Measurements from ENCODE around the gene LSM2.
"Not testable (repeated sequence)": the region's sequence is repeated elsewhere in the genome, so short reads cannot be mapped to it uniquely, and the experiment has no call there.

Gene LSM2

GRCh38 chr6:31796993-31797385 lies 9.8 kb downstream of the LSM2 start:
- no peaks in the 10 kb centered on the region for H3K9me3 ChIP-seq (ENCODE audit: insufficient read depth, low read length)
- no peak overlapping the region for H3K9ac ChIP-seq (ENCODE audit: low read length)
- no peaks in the 10 kb centered on the region for H3K27me3 ChIP-seq (ENCODE audit: low read depth, low read length)
- TF ChIP-seq CTCF (IDR thresholded peaks at IDR 0.05; ENCODE audit: low read depth, low read length) (no peak), EZH2phosphoT487 (IDR thresholded peaks at IDR 0.05; ENCODE audit: low read depth) (no peak)
- no peaks in the 10 kb centered on the region for H4K20me1 ChIP-seq (ENCODE audit: insufficient read depth, low read length)
- H3K4me1 ChIP-seq (ENCODE audit: low read length): peaks cover 6% of the 10 kb centered on the region; the same call in 1 of the 2 replicates
- no peaks in the 10 kb centered on the region for H3K36me3 ChIP-seq (replicated peaks; ENCODE audit: low read depth, low read length)
- H3K4me2 ChIP-seq (ENCODE audit: low read length): no peak overlapping the region
- no peak overlapping the region for H3K27ac ChIP-seq (ENCODE audit: low read length)
- H3K4me3 ChIP-seq (ENCODE audit: low read length): no peak overlapping the region
- no peak overlapping the region for H2AFZ ChIP-seq (ENCODE audit: low read depth, low read length)
- H3K79me2 ChIP-seq (ENCODE audit: low read length): peaks cover 31% of the 10 kb centered on the region

DNA sequence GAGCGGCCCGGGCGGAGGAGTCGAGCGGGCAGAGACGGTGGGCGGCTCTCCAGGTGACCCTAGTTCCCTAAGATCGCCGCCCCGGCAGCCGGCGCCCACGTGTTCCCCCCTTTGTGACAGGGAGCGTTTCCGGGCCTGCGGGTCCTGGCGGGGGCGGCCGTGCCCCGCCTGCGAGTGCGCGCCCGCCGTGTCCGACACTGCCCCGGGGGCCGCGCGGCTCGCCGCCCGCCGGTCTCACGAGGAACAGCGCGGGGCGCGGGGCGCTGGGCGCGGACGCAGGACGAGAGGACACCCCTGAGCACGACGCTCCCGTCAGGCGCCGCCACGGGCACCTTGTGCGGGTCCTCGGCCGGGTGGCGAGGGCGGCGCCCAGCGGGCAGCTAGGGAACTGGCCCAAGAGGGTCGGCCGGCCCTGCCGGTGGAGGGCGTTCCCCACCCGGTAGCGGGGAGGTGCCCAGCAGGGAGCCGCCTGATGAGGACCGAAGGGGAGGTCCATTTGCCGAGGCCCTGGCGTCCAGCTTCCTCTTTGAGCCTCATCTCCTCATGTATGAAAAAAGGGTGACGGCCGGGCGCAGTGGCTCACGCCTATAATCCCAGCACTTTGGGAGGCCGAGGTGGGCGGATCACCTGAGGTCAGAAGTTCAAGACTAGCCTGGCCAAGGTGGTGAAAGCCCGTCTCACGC lies 11.0 kb downstream of the LSM2 start, which contains the start of gene VARS1:
Gene VARS1, minus strand, starts transcription at position 137 of the 683 bp plus-strand sequence. CDS start 535 bp downstream, outside the sequence.
- no peaks in the 10 kb centered on the region for H3K27me3 ChIP-seq (ENCODE audit: low read depth, low read length)
- peaks cover 6% of the 10 kb centered on the region; the same call in 1 of the 2 replicates for H3K4me1 ChIP-seq (ENCODE audit: low read length)
- H3K4me2 ChIP-seq (ENCODE audit: low read length): peak within 1 kb of the TSS; percentile 87
- no peaks in the 10 kb centered on the region for H4K20me1 ChIP-seq (ENCODE audit: insufficient read depth, low read length)
- peaks cover 34% of the 10 kb centered on the region for H3K79me2 ChIP-seq (ENCODE audit: low read length)
- TF ChIP-seq CTCF (IDR thresholded peaks at IDR 0.05; ENCODE audit: low read depth, low read length): peak; percentile 57
- no peak for TF ChIP-seq EZH2phosphoT487 (IDR thresholded peaks at IDR 0.05; ENCODE audit: low read depth)
- H3K36me3 ChIP-seq (replicated peaks; ENCODE audit: low read depth, low read length): no peaks in the 10 kb centered on the region
- H3K9ac ChIP-seq (ENCODE audit: low read length): peak within 1 kb of the TSS; percentile 90
- H3K4me3 ChIP-seq (ENCODE audit: low read length): peak within 1 kb of the TSS; percentile 100
- H3K9me3 ChIP-seq (ENCODE audit: insufficient read depth, low read length): no peaks in the 10 kb centered on the region
- peak within 1 kb of the TSS; percentile 72 for H3K27ac ChIP-seq (ENCODE audit: low read length)
- 0 out of 2 replicates have a peak within 1 kb of the TSS, but pooled peaks have one; percentile 21 for H2AFZ ChIP-seq (ENCODE audit: low read depth, low read length)

DNA sequence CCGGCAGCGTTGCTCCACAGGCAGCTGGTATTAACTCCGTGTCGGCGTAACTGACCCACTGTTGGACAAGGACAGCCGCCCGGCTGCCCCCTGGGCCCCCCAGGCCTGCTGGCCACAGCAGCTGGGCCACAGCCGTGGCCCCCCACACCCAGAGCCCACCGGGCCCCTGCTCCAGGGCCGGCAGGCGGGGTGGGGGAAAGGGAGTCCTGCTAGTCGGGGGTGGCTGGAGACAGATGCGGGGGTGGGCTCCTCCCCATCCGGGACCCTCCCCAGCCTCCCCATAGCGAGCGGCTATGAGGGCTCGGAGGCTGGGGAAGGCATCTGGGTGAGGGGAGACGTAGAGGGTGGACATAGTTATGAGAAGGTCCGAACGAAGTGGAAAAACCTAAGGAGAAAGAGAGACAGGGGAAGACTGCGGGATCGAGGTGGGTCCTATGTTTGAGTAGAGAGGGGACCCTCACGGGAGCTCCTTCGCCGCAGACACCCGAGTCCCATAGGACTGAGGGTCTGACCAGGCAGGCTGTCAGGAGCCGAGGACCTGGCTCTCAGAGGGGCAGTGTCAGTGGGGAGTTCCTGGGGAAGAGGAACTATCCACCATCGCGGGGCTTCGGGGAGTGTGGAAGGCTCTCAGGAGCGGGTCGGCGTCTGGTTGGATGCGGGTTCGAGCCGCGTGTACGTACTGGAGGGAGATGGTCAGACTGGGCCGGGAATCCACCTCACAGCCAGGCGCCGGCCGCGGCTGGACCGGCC lies 11.7 kb downstream of the LSM2 start:
- H3K9ac ChIP-seq (ENCODE audit: low read length): peak overlapping the region; percentile 90
- peaks cover 4% of the 10 kb centered on the region for H3K36me3 ChIP-seq (replicated peaks; ENCODE audit: low read depth, low read length)
- H3K4me2 ChIP-seq (ENCODE audit: low read length): peak overlapping the region; percentile 87
- H3K27ac ChIP-seq (ENCODE audit: low read length): peak overlapping the region; percentile 72
- no peak for TF ChIP-seq CTCF (IDR thresholded peaks at IDR 0.05; ENCODE audit: low read depth, low read length)
- TF ChIP-seq EZH2phosphoT487 (IDR thresholded peaks at IDR 0.05; ENCODE audit: low read depth): no peak
- H4K20me1 ChIP-seq (ENCODE audit: insufficient read depth, low read length): no peaks in the 10 kb centered on the region
- H3K79me2 ChIP-seq (ENCODE audit: low read length): peaks cover 34% of the 10 kb centered on the region
- H3K4me3 ChIP-seq (ENCODE audit: low read length): peak overlapping the region; percentile 100
- H3K4me1 ChIP-seq (ENCODE audit: low read length): peaks cover 12% of the 10 kb centered on the region; the same call in 1 of the 2 replicates
- H3K27me3 ChIP-seq (ENCODE audit: low read depth, low read length): no peaks in the 10 kb centered on the region
- H2AFZ ChIP-seq (ENCODE audit: low read depth, low read length): no peak overlapping the region
- H3K9me3 ChIP-seq (ENCODE audit: insufficient read depth, low read length): no peaks in the 10 kb centered on the region

GRCh38 chr6:31794294-31794865 lies 12.4 kb downstream of the LSM2 start:
- H3K79me2 ChIP-seq (ENCODE audit: low read length): peaks cover 34% of the 10 kb centered on the region
- TF ChIP-seq EZH2phosphoT487 (IDR thresholded peaks at IDR 0.05; ENCODE audit: low read depth): no peak
- no peak for TF ChIP-seq CTCF (IDR thresholded peaks at IDR 0.05; ENCODE audit: low read depth, low read length)
- H3K4me3 ChIP-seq (ENCODE audit: low read length): peak overlapping the region; percentile 100
- peaks cover 18% of the 10 kb centered on the region for H3K4me1 ChIP-seq (ENCODE audit: low read length)
- H3K27me3 ChIP-seq (ENCODE audit: low read depth, low read length): no peaks in the 10 kb centered on the region
- peak overlapping the region; percentile 72 for H3K27ac ChIP-seq (ENCODE audit: low read length)
- H2AFZ ChIP-seq (ENCODE audit: low read depth, low read length): no peak overlapping the region
- no peaks in the 10 kb centered on the region for H4K20me1 ChIP-seq (ENCODE audit: insufficient read depth, low read length)
- no peaks in the 10 kb centered on the region for H3K9me3 ChIP-seq (ENCODE audit: insufficient read depth, low read length)
- peaks cover 5% of the 10 kb centered on the region for H3K36me3 ChIP-seq (replicated peaks; ENCODE audit: low read depth, low read length)
- peak overlapping the region; percentile 87 for H3K4me2 ChIP-seq (ENCODE audit: low read length)
- peak overlapping the region; percentile 90 for H3K9ac ChIP-seq (ENCODE audit: low read length)

- H3K27me3 ChIP-seq (ENCODE audit: low read depth, low read length); H2AFZ ChIP-seq (ENCODE audit: low read depth, low read length); H3K36me3 ChIP-seq (replicated peaks; ENCODE audit: low read depth, low read length); H3K9me3 ChIP-seq (ENCODE audit: insufficient read depth, low read length); H4K20me1 ChIP-seq (ENCODE audit: insufficient read depth, low read length): not testable (repeated sequence)
- Histone ChIP-seq H3K27ac (ENCODE audit: low read length) (peak overlapping the region; percentile 72), H3K4me2 (ENCODE audit: low read length) (peak overlapping the region; percentile 87), H3K9ac (ENCODE audit: low read length) (peak overlapping the region; percentile 90), H3K4me1 (ENCODE audit: low read length) (peaks cover 23% of the 10 kb centered on the region), H3K79me2 (ENCODE audit: low read length) (peaks cover 34% of the 10 kb centered on the region), H3K4me3 (ENCODE audit: low read length) (peak overlapping the region; percentile 100)
Measured at GRCh38 chr6:31793927-31794245, 12.9 kb downstream of the LSM2 start.
